GM12878 (cell line): Measurements from ENCODE around the gene FNDC3B. TPM values are rescaled to one million over a fixed set of nuclear protein-coding genes. Genes with fewer than 3 reads are reported as not detected.
A peak's percentile ranks its signal among the peaks of the same experiment; 100 is the strongest.

Source experiments
- ATAC-seq: fragments of 200-7000 bp; cut with Tn5 transposase; 3 replicates; pipeline ENCODE4 v1.9.1; 2020; ENCODE audit warnings: mild to moderate bottlenecking, moderate library complexity
- BruUV-seq: library from RNA; stranded (reverse); fragments of 400-500 nt; replicated peaks from 2 replicates; lab custom pipeline; 2021; lab: Mats Ljungman, UMichigan
- CTCF ChIA-PET: fragments of 300-600 bp; sonication (Branson Sonifier 250); formaldehyde crosslinking; extraction: SDS; loops from one replicate; lab custom pipeline; 2021; ENCODE audit warnings: inconsistent platforms; lab: Yijun Ruan, JAX
- POLR2A ChIA-PET: fragments of 350-600 bp; formaldehyde crosslinking; extraction: SDS; loops from one replicate; lab custom pipeline; 2021; ENCODE audit warnings: inconsistent platforms; lab: Charles Lee
- RAD21 ChIA-PET: fragments of 300-600 bp; sonication (Branson Sonifier 250); formaldehyde crosslinking; loops from one replicate; lab custom pipeline; 2023; ENCODE audit warnings: antibody characterized with exemption; ENCODE audit not compliant: unreplicated experiment; lab: Charles Lee
- SMC1A ChIA-PET: fragments of 300-600 bp; sonication (Branson Sonifier 250); formaldehyde crosslinking; loops from one replicate; lab custom pipeline; 2023; ENCODE audit not compliant: unreplicated experiment, uncharacterized antibody; lab: Charles Lee
- DNase-seq: peaks from one replicate; pipeline ENCODE4 v3.0.0-alpha.2; 2011; ENCODE audit warnings: low read depth, low spot score
- FAIRE-seq: peaks from 3 replicates; lab custom pipeline; 2011; peaks lifted over from hg19 to GRCh38; lab: Jason Lieb, UNC
- H2AFZ ChIP-seq: 2 replicates; pipeline ENCODE4 v1.6.0; 2011; ENCODE audit warnings: low read depth, low read length, control low read depth; ENCODE audit not compliant: control insufficient read depth
- H3K27ac ChIP-seq: 2 replicates; pipeline ENCODE4 v1.5.1; 2011; ENCODE audit warnings: control low read depth; ENCODE audit not compliant: control insufficient read depth, insufficient read depth
- H3K27me3 ChIP-seq, 2 experiments: replicated peaks in 1 of 2; 2 replicates each; pipeline versions ENCODE4 v1.6.0 to v1.6.1; 2011; ENCODE audit warnings: low read length in 1 of 2; ENCODE audit not compliant: control insufficient read depth in 2 of 2, insufficient read depth in 2 of 2
- H3K36me3 ChIP-seq, 2 experiments: 2 replicates each; pipeline ENCODE4 v1.5.1; 2011; ENCODE audit warnings: low read length in 1 of 2; ENCODE audit not compliant: control insufficient read depth in 2 of 2, insufficient read depth in 2 of 2
- H3K4me1 ChIP-seq: 2 replicates; pipeline ENCODE4 v1.6.1; 2011; ENCODE audit warnings: mild to moderate bottlenecking, low read length, moderate library complexity, mixed read lengths; ENCODE audit not compliant: control insufficient read depth, insufficient read depth
- H3K4me2 ChIP-seq: 2 replicates; pipeline ENCODE4 v1.6.0; 2011; ENCODE audit warnings: control low read depth; ENCODE audit not compliant: control insufficient read depth, insufficient read depth
- H3K4me3 ChIP-seq: fragments of 200-600 bp; sonication (generic); 2 replicates; pipeline ENCODE4 v1.5.1; 2016
- H3K79me2 ChIP-seq: 2 replicates; pipeline ENCODE4 v1.6.0; 2011; ENCODE audit warnings: low read length; ENCODE audit not compliant: control insufficient read depth, insufficient read depth
- H3K9ac ChIP-seq: 2 replicates; pipeline ENCODE4 v1.8.0; 2011; ENCODE audit warnings: low read length, control low read depth, mixed read lengths; ENCODE audit not compliant: control insufficient read depth, insufficient read depth
- H3K9me3 ChIP-seq: replicated peaks from 3 replicates; pipeline ENCODE4 v1.5.1; 2011; ENCODE audit warnings: mild to moderate bottlenecking, low read length; ENCODE audit not compliant: control insufficient read depth, insufficient read depth
- H4K20me1 ChIP-seq: 2 replicates; pipeline ENCODE4 v1.6.0; 2011; ENCODE audit not compliant: control insufficient read depth, insufficient read depth
- CHD1 ChIP-seq: IDR thresholded peaks from 2 replicates; pipeline ENCODE4 v1.6.1; 2012; ENCODE audit warnings: low read depth, low read length, improper control_type of control experiment
- RBBP5 ChIP-seq: fragments of 200-600 bp; sonication (generic); conservative IDR thresholded peaks from 2 replicates; pipeline ENCODE4 v1.6.1; 2016
- REST ChIP-seq: IDR thresholded peaks from 2 replicates; pipeline ENCODE4 v1.6.1; 2012; ENCODE audit warnings: mild to moderate bottlenecking, low read depth, low read length
- WGBS: methylation state at CpG from one replicate; pipeline ENCODE4 v1.1.6; 2016; ENCODE audit warnings: low lambda C conversion rate; ENCODE audit not compliant: insufficient replicate concordance, insufficient coverage; ENCODE audit errors: missing lambda C conversion rate; 5-methylcytosine and 5-hydroxymethylcytosine counted together
- in situ Hi-C: fragments of 300-500 bp; cut with MboI; formaldehyde crosslinking; loops from 9 replicates; pipeline ENCODE4 v1.14.3; 2018; ENCODE audit warnings: mixed read lengths
- intact Hi-C: fragments of 100-400 bp; cut with micrococcal nuclease; formaldehyde crosslinking; loops from one replicate; pipeline ENCODE4 v1.14.2; 2022; ENCODE audit not compliant: unreplicated experiment
- polyA plus RNA-seq, 11 experiments: library from polyadenylated mRNA; depleted of rRNA in 4 of 11; unstranded in 6 of 11; stranded (reverse) in 5 of 11; fragments of >200 nt; fragmentation: Nextera tagmentation in 4 of 11; fragmentation: Illumina TruSeq in 1 of 11; extraction: Ambion mirVana in 4 of 11; extraction: Trizol in 1 of 11; gene quantifications; 1 replicate in 1 of 11; 2 replicates in 10 of 11; pipeline versions ENCODE4 v1.2.1 to v1.2.3, GENCODE V29; 2011 to 2016; ENCODE audit warnings: inconsistent platforms in 2 of 11, missing spikeins in 2 of 11, low read depth in 1 of 11
- total RNA-seq, 4 experiments: library from RNA; depleted of rRNA in 3 of 4; stranded (reverse); fragments of >200 nt in 3 of 4; fragmentation: Illumina TruSeq in 1 of 4; extraction: Trizol in 1 of 4; gene quantifications; 2 replicates each; pipeline versions ENCODE4 v1.2.1 to v1.2.3, GENCODE V29; 2013 to 2021

The FNDC3B gene
- total and polyA plus RNA-seq, 10 of the 15 experiments (the other 5 are each of a cell fraction or from before 2014, with no cell fraction given), result 7.9 to 35.0 (median 18.5) TPM

DNA sequence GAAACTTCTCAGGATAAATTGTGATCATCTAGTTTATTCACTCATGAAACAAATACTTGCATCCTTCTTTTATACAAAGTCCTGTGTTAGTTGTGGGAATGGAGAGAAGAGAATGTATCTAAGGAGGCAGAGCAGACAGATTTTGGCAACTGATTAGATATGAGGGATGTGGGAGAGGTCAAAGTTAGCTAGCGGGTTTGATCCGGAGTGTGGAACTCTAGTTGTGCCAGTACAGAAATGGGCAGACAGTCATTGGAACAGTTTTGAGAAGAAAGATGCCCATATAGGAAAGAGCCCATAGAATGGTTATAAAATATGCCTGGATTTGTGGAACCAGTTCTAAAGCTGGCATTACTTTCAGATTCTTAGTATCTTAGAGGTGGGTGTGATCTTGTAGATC, 141.1 kb downstream of the FNDC3B start:
- RAD21 ChIA-PET, result interaction anchor here (0.7 to 8.9 kb wide), 5 partner anchors 26 to 152 kb away, joined by 3 to 124 read pairs (median 4); no protein-coding TSS in a partner anchor

More for the DNA sequence above, 141.1 kb downstream of the FNDC3B start:
- SMC1A ChIA-PET, result interaction anchor here (1.2 to 23.2 kb wide), 7 partner anchors 10 to 86 kb away, joined by 3 to 441 read pairs (median 5); no protein-coding TSS in a partner anchor
- Histone ChIP-seq H3K27ac (peak overlapping the region; percentile 63), H3K9me3 (peaks cover 2% of the 10 kb centered on the region; the same call in 2 of the 3 replicates), H3K4me1 (peaks cover 41% of the 10 kb centered on the region), H2AFZ (no peak overlapping the region), H3K4me2 (no peak overlapping the region), H3K27me3 (no peaks in the 10 kb centered on the region), H3K9ac (no peak overlapping the region; the same call in 1 of the 2 replicates), H4K20me1 (no peaks in the 10 kb centered on the region), H3K4me3 (no peak overlapping the region), H3K79me2 (peaks cover 47% of the 10 kb centered on the region), H3K36me3 (peaks cover 1 to 8% of the 10 kb centered on the region in 2 experiments; a peak in 3 of 4 replicates)
- intact Hi-C loops (loop anchor here (5.0 kb wide), 2 partner anchors 38 to 137 kb away; no protein-coding TSS in a partner anchor), in situ Hi-C loops (no loop called here)
- WGBS, result 98% methylated on average over 2 of the region's 2 CpGs
- TF ChIP-seq REST, result no peak
- TF ChIP-seq RBBP5, result no peak
- no peak for TF ChIP-seq CHD1
- no peak for DNase-seq
- FAIRE-seq, result no peak
- ATAC-seq, result no peak
- CTCF ChIA-PET, result interaction anchor here (0.9 to 2.3 kb wide), 3 partner anchors 31 to 38 kb away, joined by 3 to 7 read pairs (median 3); no protein-coding TSS in a partner anchor
- POLR2A ChIA-PET, result interaction anchor here (0.6 to 3.4 kb wide), 10 partner anchors 13 to 140 kb away, joined by 3 to 17 read pairs (median 3); no protein-coding TSS in a partner anchor
- no TSS peak for BruUV-seq
